Tibial nerve (tissue), 4 donors: ENCODE results near the gene ZNF778. TPM values are rescaled to one million over a fixed set of nuclear protein-coding genes. Genes with fewer than 3 reads are reported as not detected.

ENCODE experiments used
- DNase-seq, 2 donors: peaks; one replicate each; pipeline ENCODE4 v3.0.0-alpha.2; 2019; ENCODE audit warnings: low spot score in 2 of 2
- H3K27ac ChIP-seq, 4 donors: fragments of 200-600 bp; sonication (generic) in 3 of 4; one replicate each; pipeline ENCODE4 v1.5.1; 2017 to 2019; ENCODE audit warnings: mild to moderate bottlenecking in 1 of 4
- H3K27me3 ChIP-seq, 2 donors: fragments of 200-600 bp; sonication (generic) in 1 of 2; one replicate each; pipeline versions ENCODE4 v1.5.1 to v1.6.0; 2017 to 2019
- H3K36me3 ChIP-seq, 3 donors: fragments of 200-600 bp; sonication (generic); one replicate each; pipeline ENCODE4 v1.5.1; 2018 to 2019
- H3K4me1 ChIP-seq, 4 donors: fragments of 200-600 bp; sonication (generic) in 3 of 4; one replicate each; pipeline ENCODE4 v1.5.1; 2017 to 2019
- H3K4me3 ChIP-seq, 4 donors: fragments of 200-600 bp; sonication (generic) in 3 of 4; one replicate each; pipeline ENCODE4 v1.5.1; 2017 to 2019; ENCODE audit warnings: mild to moderate bottlenecking in 1 of 4, moderate library complexity in 1 of 4
- H3K9me3 ChIP-seq, 4 donors: fragments of 200-600 bp; sonication (generic) in 3 of 4; one replicate each; pipeline ENCODE4 v1.5.1; 2017 to 2019
- EP300 ChIP-seq, 2 donors: sonication (generic); formaldehyde crosslinking; IDR thresholded peaks; one replicate each; pipeline ENCODE4 v1.6.1; 2017; ENCODE audit warnings: antibody characterized with exemption in 2 of 2, mild to moderate bottlenecking in 1 of 2
- POLR2A ChIP-seq, 2 donors: fragments of 450-650 bp; IDR thresholded peaks; one replicate each; pipeline ENCODE4 v1.6.1; 2017; ENCODE audit warnings: antibody characterized with exemption in 2 of 2, mild to moderate bottlenecking in 2 of 2, moderate library complexity in 2 of 2
- WGBS, 2 donors: methylation state at CpG; one replicate each; pipeline ENCODE4 v1.1.5; 2018; 5-methylcytosine and 5-hydroxymethylcytosine counted together
- total RNA-seq, 4 donors: library from RNA; depleted of rRNA; stranded (reverse); fragments of >200 nt; gene quantifications; one replicate each; pipeline ENCODE4 v1.1.0, GENCODE V29; 2016
- TF ChIP-seq, protein P1 (sequence below), 5 experiments: fragments of 200-600 bp in 3 of 5; fragments of 450-650 bp in 2 of 5; sonication (generic) in 3 of 5; IDR thresholded peaks; one replicate each; pipeline ENCODE4 v1.5.1; 2016 to 2019; ENCODE audit warnings: antibody characterized with exemption in 5 of 5, mild to moderate bottlenecking in 3 of 5, moderate library complexity in 2 of 5

Gene ZNF778
- total RNA-seq, 4 donors from 2014 or later = 11.2 to 26.0 (median 16.2) TPM

GRCh38 chr16:89217138-89217387 lies 440 bp upstream of the ZNF778 start:
- WGBS, 2 donors = 0 to 1% methylated on average over 11 of the region's 11 CpGs
- Histone ChIP-seq H3K4me3 (peak overlapping the region; percentile 66 to 81 (median 76)), H3K27me3 (no peaks in the 10 kb centered on the region), H3K36me3 (peaks cover 0 to 21% (median 5%) of the 10 kb centered on the region in 3 donors), H3K9me3 (no peaks in the 10 kb centered on the region), H3K27ac (peak overlapping the region; percentile 83 to 96 (median 94)), H3K4me1 (peaks cover 0 to 41% (median 12%) of the 10 kb centered on the region in 4 donors)
- no peak for DNase-seq
- TF ChIP-seq, protein P1, sequence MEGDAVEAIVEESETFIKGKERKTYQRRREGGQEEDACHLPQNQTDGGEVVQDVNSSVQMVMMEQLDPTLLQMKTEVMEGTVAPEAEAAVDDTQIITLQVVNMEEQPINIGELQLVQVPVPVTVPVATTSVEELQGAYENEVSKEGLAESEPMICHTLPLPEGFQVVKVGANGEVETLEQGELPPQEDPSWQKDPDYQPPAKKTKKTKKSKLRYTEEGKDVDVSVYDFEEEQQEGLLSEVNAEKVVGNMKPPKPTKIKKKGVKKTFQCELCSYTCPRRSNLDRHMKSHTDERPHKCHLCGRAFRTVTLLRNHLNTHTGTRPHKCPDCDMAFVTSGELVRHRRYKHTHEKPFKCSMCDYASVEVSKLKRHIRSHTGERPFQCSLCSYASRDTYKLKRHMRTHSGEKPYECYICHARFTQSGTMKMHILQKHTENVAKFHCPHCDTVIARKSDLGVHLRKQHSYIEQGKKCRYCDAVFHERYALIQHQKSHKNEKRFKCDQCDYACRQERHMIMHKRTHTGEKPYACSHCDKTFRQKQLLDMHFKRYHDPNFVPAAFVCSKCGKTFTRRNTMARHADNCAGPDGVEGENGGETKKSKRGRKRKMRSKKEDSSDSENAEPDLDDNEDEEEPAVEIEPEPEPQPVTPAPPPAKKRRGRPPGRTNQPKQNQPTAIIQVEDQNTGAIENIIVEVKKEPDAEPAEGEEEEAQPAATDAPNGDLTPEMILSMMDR (IDR thresholded peaks at IDR 0.05) = no peak
- TF ChIP-seq EP300 (IDR thresholded peaks at IDR 0.05) (no peak), POLR2A (IDR thresholded peaks at IDR 0.05) (no peak)

DNA sequence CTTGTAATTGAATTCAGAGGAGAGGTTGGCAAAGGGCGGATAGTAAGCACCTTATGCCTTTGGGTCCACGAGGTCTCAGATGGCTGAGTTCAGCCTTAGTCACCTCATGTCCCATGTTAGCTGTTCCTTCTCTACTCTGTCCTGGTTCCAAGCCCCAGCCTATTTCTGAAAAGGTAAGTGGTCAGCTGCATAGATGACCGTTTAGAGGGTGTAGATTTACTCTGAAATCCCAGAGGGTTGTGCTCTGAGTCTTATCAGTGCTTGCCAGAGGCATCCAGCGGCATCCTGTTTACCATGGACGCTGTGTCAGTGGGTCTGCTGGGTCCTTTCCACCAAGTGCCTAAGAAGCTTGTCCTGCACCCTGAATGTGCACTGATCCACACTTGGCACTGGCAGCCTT lies 1.9 kb downstream of the ZNF778 start:
- Histone ChIP-seq H3K4me3 (no peak overlapping the region), H3K27ac (no peak overlapping the region), H3K4me1 (peaks cover 0 to 39% (median 12%) of the 10 kb centered on the region in 4 donors), H3K9me3 (no peaks in the 10 kb centered on the region), H3K27me3 (no peaks in the 10 kb centered on the region), H3K36me3 (peaks cover 0 to 44% (median 11%) of the 10 kb centered on the region in 3 donors)
- WGBS, 2 donors = 66 to 85% methylated on average over 5 of the region's 5 CpGs
- DNase-seq = no peak
- no peak for TF ChIP-seq POLR2A (IDR thresholded peaks at IDR 0.05)
- TF ChIP-seq, protein P1 (IDR thresholded peaks at IDR 0.05) = no peak
- no peak for TF ChIP-seq EP300 (IDR thresholded peaks at IDR 0.05)

GRCh38 chr16:89221604-89222003 lies 4.1 kb downstream of the ZNF778 start:
- no peaks in the 10 kb centered on the region for H3K27me3 ChIP-seq
- 86 to 87% methylated on average over 3 of the region's 3 CpGs for WGBS, 2 donors
- H3K27ac ChIP-seq = no peak overlapping the region
- H3K4me3 ChIP-seq = no peak overlapping the region
- peaks cover 0 to 22% (median 10%) of the 10 kb centered on the region in 4 donors for H3K4me1 ChIP-seq
- no peak for TF ChIP-seq POLR2A (IDR thresholded peaks at IDR 0.05)
- TF ChIP-seq, protein P1 (IDR thresholded peaks at IDR 0.05) = no peak
- TF ChIP-seq EP300 (IDR thresholded peaks at IDR 0.05) = no peak
- no peaks in the 10 kb centered on the region for H3K9me3 ChIP-seq
- peaks cover 0 to 66% (median 14%) of the 10 kb centered on the region in 3 donors for H3K36me3 ChIP-seq
- no peak for DNase-seq

- Histone ChIP-seq H3K4me1 (peaks cover 0 to 17% (median 8%) of the 10 kb centered on the region in 4 donors), H3K27me3 (no peaks in the 10 kb centered on the region), H3K27ac (no peak overlapping the region), H3K4me3 (no peak overlapping the region), H3K9me3 (peaks cover 0 to 10% (median 0%) of the 10 kb centered on the region in 4 donors), H3K36me3 (peaks cover 3 to 79% (median 24%) of the 10 kb centered on the region in 3 donors)
- WGBS, 2 donors = 91% methylated on average over 21 of the region's 21 CpGs
- no peak for DNase-seq
- TF ChIP-seq EP300 (IDR thresholded peaks at IDR 0.05) (no peak), POLR2A (IDR thresholded peaks at IDR 0.05) (no peak)
Observed at GRCh38 chr16:89222931-89223330, 5.4 kb downstream of the ZNF778 start.

- H3K27ac ChIP-seq = no peak overlapping the region
- TF ChIP-seq, protein P1 (IDR thresholded peaks at IDR 0.05) = no peak
- no peak for TF ChIP-seq POLR2A (IDR thresholded peaks at IDR 0.05)
- TF ChIP-seq EP300 (IDR thresholded peaks at IDR 0.05) = no peak
- no peaks in the 10 kb centered on the region for H3K27me3 ChIP-seq
- peaks cover 0 to 13% (median 0%) of the 10 kb centered on the region in 4 donors for H3K9me3 ChIP-seq
- WGBS, 2 donors = 91 to 95% methylated on average over 10 of the region's 10 CpGs
- peaks cover 3 to 97% (median 24%) of the 10 kb centered on the region in 3 donors for H3K36me3 ChIP-seq
- H3K4me1 ChIP-seq = no peaks in the 10 kb centered on the region
- no peak for DNase-seq
- H3K4me3 ChIP-seq = no peak overlapping the region
Observed at GRCh38 chr16:89224665-89225064, 7.2 kb downstream of the ZNF778 start.

GRCh38 chr16:89230255-89230654 lies 12.8 kb downstream of the ZNF778 start:
- no peaks in the 10 kb centered on the region for H3K4me1 ChIP-seq

More at GRCh38 chr16:89230255-89230654, 12.8 kb downstream of the ZNF778 start:
- Histone ChIP-seq H3K36me3 (peaks cover 3 to 95% (median 13%) of the 10 kb centered on the region in 3 donors), H3K9me3 (peaks cover 0 to 13% (median 0%) of the 10 kb centered on the region in 4 donors), H3K4me3 (no peak overlapping the region), H3K27ac (no peak overlapping the region), H3K27me3 (no peaks in the 10 kb centered on the region)
- no peak for DNase-seq
- TF ChIP-seq EP300 (IDR thresholded peaks at IDR 0.05) (no peak), POLR2A (IDR thresholded peaks at IDR 0.05) (no peak)
- TF ChIP-seq, protein P1 (IDR thresholded peaks at IDR 0.05) = no peak
- WGBS, 2 donors = 82 to 93% methylated on average over 3 to 8 of the region's 14 CpGs
